ENCODE results near the gene ZC3H10. TPM values are rescaled to one million over a fixed set of nuclear protein-coding genes. Genes with fewer than 3 reads are reported as not detected.

ZC3H10 gene, protein sequence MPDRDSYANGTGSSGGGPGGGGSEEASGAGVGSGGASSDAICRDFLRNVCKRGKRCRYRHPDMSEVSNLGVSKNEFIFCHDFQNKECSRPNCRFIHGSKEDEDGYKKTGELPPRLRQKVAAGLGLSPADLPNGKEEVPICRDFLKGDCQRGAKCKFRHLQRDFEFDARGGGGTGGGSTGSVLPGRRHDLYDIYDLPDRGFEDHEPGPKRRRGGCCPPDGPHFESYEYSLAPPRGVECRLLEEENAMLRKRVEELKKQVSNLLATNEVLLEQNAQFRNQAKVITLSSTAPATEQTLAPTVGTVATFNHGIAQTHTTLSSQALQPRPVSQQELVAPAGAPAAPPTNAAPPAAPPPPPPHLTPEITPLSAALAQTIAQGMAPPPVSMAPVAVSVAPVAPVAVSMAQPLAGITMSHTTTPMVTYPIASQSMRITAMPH
- total RNA-seq (2021) (4.4 and 6.5 TPM in 2 replicates), Bru-seq, nascent RNA (percentile 67 among the genes with signal in this experiment), BruChase-seq, experiment 1, labeled RNA remaining after a 2-hour chase (percentile 63 among the genes with signal in this experiment), BruChase-seq, experiment 2, labeled RNA remaining after a 6-hour chase (percentile 72 among the genes with signal in this experiment)
- long read RNA-seq, full-length matches to known transcripts = 5 of 5 reads
- long read RNA-seq, partial matches to known transcripts = 0 of 5 reads
- long read RNA-seq, other reads (novel, unspliced or antisense) = 0 of 5 reads

DNA sequence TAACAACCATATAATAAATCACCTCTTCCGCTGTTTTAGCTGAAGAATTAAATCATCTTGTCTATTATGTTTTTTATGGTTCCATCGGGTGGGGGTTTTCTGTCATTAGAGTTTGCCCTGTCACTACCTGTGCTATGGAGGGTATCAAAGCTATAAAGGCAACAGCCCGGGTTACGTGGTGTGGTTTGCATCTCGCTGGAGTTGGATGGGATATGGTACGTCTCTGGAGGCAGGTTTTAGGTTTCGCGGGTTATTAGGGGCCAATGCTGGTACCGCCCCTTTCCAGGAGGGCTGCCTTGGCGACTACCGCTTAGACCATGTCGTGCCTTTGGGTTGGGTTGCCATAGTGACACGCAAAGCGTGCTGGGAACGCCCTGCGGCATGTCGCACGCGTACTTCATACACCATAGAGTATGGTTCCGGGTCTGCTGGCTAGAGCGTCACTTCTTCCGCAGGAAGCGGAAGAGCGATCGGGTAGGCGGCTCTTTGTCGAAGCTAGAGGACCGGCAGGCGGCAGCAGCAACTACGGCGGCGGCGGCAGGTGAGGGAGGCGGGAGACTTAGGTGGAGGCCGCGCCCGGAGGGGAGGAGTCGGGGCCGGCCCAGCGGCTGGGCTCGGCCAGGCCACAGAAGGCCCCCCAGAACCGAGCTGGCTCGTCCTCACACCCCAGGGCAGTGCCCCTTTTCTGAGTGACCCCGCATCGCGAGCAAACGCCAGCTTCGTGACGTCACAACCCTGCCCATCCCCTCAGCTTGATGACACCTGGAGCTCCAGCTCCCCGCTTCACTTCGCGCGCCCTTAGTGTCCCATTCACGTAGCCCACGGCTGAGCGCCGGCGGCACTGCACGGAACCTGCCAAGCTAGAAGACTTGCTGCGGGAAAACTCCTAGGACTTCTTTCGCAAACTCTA lies at the start of gene ZC3H10:
ZC3H10 (plus strand) TSS at position 489 of the 910 bp plus-strand sequence. CDS start 2,297 bp downstream, outside the sequence.
- peak within 1 kb of the TSS; percentile 91 for H3K4me2 ChIP-seq
- peak; percentile 99 for DNase-seq
- no peaks in the 10 kb centered on the region for H3K9me2 ChIP-seq (ENCODE audit: insufficient read depth)
- intact Hi-C loops (cut with micrococcal nuclease; ENCODE audit: unreplicated experiment) = loop anchor here (1.0 to 5.0 kb wide), 9 partner anchors 14 to 889 kb away; partner anchors contain the start of genes COQ10A, MYL6, PA2G4 and RAB5B
- peak within 1 kb of the TSS; percentile 71 for H2AFZ ChIP-seq
- H3K27ac ChIP-seq = peak within 1 kb of the TSS; percentile 96
- H3F3A ChIP-seq (ENCODE audit: insufficient read depth, low read depth) = peaks cover 51% of the 10 kb centered on the region
- H3K79me2 ChIP-seq (ENCODE audit: low read depth) = peaks cover 19% of the 10 kb centered on the region
- ChIA-PET POLR2A (ENCODE audit: unreplicated experiment) (interaction anchor here (0.6 to 1.0 kb wide), 9 partner anchors 11 to 903 kb away, joined by 3 to 16 read pairs (median 4); partner anchors contain the start of genes RAB5B and RBMS2), CTCF (interaction anchor here (0.6 to 1.7 kb wide), 9 partner anchors 13 to 993 kb away, joined by 3 to 15 read pairs (median 5); partner anchors contain the start of genes PA2G4, SMARCC2 and STAT6)
- no peaks in the 10 kb centered on the region for H3K27me3 ChIP-seq (ENCODE audit: insufficient read depth, low read depth)
- peak within 1 kb of the TSS; percentile 98 for H3K4me3 ChIP-seq
- TF ChIP-seq CTCF (conservative IDR thresholded peaks at IDR 0.05) (peak; percentile 29; the same call in 1 of the 2 replicates), EZH2 (IDR thresholded peaks at IDR 0.05; ENCODE audit: low read depth) (no peak)
- no peaks in the 10 kb centered on the region for H3K9me3 ChIP-seq (ENCODE audit: insufficient read depth, low read depth)
- no TSS peak for BruUV-seq (replicated peaks)
- H3K4me1 ChIP-seq (replicated peaks; ENCODE audit: insufficient read depth) = peaks cover 26% of the 10 kb centered on the region
- no peaks in the 10 kb centered on the region for H4K20me1 ChIP-seq (ENCODE audit: insufficient read depth)
- peaks cover 10% of the 10 kb centered on the region; the same call in 1 of the 2 replicates for H3K36me3 ChIP-seq (ENCODE audit: low read depth)

- peaks cover 4% of the 10 kb centered on the region; the same call in 1 of the 2 replicates for H3F3A ChIP-seq (ENCODE audit: insufficient read depth, low read depth)
- no peak overlapping the region for H3K4me2 ChIP-seq
- H3K4me1 ChIP-seq (replicated peaks; ENCODE audit: insufficient read depth) = peaks cover 4% of the 10 kb centered on the region; the same call in 1 of the 2 replicates
- H3K9me3 ChIP-seq (ENCODE audit: insufficient read depth, low read depth) = no peaks in the 10 kb centered on the region
- no peak overlapping the region for H3K27ac ChIP-seq
- H3K4me3 ChIP-seq = no peak overlapping the region
- no peaks in the 10 kb centered on the region for H3K36me3 ChIP-seq (ENCODE audit: low read depth)
- CTCF ChIA-PET = interaction anchor here (0.7 kb wide), 1 partner anchor 50 kb away, joined by 3 read pairs; no protein-coding TSS in a partner anchor
- no peaks in the 10 kb centered on the region for H4K20me1 ChIP-seq (ENCODE audit: insufficient read depth)
- no peaks in the 10 kb centered on the region for H3K27me3 ChIP-seq (ENCODE audit: insufficient read depth, low read depth)
- H3K9me2 ChIP-seq (ENCODE audit: insufficient read depth) = no peaks in the 10 kb centered on the region
- peak in 1 of 2 experiments; percentile 58 for DNase-seq
- POLR2A ChIA-PET (ENCODE audit: unreplicated experiment) = no interaction called here
- intact Hi-C loops (cut with micrococcal nuclease; ENCODE audit: unreplicated experiment) = no loop called here
- no TSS peak for BruUV-seq (replicated peaks)
- TF ChIP-seq EZH2 (IDR thresholded peaks at IDR 0.05; ENCODE audit: low read depth) (no peak), CTCF (conservative IDR thresholded peaks at IDR 0.05) (no peak)
- H2AFZ ChIP-seq = no peak overlapping the region
- H3K79me2 ChIP-seq (ENCODE audit: low read depth) = no peaks in the 10 kb centered on the region
These were observed 46.4 kb upstream of the ZC3H10 start for GRCh38 chr12:56071648-56072047.
